DMS114 treated with DMSO at 0.1 percent for 48 hours (cell line): Measurements from ENCODE around the gene EPHA3.

Source experiments
- DNase-seq: peaks from one replicate; lab custom pipeline; 2025; ENCODE audit not compliant: unreplicated experiment; lab: John Stamatoyannopoulos, UW

EPHA3 gene

DNA sequence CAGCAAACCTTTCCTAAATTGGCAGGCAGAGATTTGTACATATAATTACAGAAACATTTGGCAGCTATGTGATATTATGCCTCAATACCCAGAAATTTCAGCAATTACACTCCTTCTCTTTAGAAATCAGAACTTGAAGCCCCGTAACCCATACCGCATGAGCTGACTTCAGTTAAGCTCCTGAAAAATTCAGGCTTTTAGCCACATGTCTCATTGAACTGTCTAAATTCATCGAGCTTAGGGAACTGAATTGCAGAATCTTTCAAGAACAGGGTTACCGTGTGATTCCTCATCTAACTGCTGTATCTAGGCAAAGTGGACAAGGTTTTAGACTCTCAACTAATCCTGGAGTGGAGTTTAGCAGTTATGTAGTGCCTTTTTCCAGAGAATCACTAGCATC lies 333.0 kb downstream of the EPHA3 start:
- no peak for DNase-seq

DNA sequence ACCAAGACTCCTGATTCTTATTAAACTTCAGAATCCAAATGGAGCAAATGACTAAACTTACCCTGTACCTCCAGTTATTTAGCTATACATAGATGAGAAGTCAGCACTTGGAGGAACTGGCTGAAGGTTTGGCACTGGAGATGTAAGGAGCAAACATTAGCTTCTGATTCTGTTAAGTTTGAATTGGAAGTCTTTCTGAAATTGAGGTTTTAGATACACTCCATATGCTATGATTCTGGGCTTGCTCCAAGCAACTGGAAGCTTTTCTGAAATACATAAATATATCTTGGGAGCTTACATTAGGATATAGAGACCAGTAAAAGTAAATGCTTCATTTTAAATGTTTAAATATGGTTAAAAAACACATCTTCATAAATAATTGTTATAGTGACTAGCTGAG lies 333.7 kb downstream of the EPHA3 start:
- no peak for DNase-seq

DNA sequence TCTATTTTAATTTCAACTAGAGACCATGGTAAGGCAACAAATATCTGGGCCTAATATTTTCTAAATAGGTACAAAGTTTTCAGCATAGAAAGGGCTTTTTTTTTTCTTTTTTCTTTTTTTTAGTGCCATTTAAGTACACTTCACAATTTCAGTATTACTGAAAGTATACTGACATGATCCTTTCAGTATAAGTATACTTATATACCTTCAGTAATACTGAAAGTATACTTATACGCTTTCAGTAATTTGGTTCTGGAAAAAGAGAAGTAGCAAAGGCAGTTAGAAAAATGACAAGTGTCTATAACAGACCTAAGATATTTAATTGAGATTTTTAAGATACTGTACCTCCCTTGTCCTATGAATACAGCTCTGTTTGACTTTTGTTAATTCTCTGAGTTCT lies 339.2 kb downstream of the EPHA3 start:
- no peak for DNase-seq

GRCh38 chr3:89447243-89447642 lies 339.8 kb downstream of the EPHA3 start:
- DNase-seq, result no peak

DNA sequence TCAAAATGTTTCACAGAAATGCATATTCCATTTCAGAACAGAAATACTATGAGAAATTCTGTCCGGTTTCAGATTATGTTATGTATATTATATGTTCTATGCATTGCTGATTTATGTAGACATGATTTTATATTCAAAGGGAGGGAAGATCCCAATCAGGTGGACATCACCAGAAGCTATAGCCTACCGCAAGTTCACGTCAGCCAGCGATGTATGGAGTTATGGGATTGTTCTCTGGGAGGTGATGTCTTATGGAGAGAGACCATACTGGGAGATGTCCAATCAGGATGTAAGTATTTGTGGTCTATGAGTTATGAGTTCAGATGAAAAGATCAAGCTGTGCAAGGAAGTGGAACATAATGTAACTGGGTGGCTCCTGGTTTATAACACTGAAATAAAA lies 341.7 kb downstream of the EPHA3 start:
- DNase-seq, result no peak

DNA sequence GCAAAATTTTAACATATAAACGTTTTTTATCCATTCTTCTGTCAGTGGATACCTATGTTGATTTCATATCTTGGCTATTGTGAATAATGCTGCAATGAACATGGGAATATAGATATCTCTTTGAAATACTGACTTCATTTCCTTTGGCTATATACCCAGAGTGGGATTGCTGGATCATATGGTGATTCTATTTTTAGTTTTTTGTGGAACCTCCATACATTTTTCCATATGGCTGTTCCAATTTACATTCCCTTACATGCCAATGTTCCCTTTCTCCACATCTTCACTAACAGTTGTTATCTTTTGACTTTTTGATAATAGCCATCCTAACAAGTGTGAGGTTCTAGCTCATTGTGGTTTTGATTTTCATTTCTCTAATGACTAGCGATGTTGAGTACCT lies 344.6 kb downstream of the EPHA3 start:
- no peak for DNase-seq

DNA sequence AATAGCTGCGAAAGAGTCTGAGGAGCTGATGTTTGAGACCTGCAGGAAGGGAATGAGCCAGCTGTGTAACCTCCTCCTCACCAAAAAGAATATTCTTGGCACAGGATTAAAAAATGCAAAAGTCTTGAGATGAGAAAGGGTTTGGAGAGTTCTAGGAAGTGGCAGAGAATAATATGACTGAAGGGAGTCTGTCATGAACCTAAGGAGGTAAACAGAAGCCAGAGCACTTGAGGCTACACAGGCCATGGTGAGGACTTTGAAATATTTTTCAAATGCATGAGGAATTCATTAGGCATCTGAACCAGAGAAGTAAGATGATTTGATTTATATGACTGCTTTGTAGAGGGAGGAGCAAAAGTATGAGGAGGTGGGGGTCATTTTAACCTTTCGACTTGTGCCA lies 347.8 kb downstream of the EPHA3 start:
- no peak for DNase-seq

GRCh38 chr3:89467898-89468363 lies 360.5 kb downstream of the EPHA3 start:
- DNase-seq, result no peak

- no peak for DNase-seq
These were observed 364.7 kb downstream of the EPHA3 start for GRCh38 chr3:89472101-89472500.

DNA sequence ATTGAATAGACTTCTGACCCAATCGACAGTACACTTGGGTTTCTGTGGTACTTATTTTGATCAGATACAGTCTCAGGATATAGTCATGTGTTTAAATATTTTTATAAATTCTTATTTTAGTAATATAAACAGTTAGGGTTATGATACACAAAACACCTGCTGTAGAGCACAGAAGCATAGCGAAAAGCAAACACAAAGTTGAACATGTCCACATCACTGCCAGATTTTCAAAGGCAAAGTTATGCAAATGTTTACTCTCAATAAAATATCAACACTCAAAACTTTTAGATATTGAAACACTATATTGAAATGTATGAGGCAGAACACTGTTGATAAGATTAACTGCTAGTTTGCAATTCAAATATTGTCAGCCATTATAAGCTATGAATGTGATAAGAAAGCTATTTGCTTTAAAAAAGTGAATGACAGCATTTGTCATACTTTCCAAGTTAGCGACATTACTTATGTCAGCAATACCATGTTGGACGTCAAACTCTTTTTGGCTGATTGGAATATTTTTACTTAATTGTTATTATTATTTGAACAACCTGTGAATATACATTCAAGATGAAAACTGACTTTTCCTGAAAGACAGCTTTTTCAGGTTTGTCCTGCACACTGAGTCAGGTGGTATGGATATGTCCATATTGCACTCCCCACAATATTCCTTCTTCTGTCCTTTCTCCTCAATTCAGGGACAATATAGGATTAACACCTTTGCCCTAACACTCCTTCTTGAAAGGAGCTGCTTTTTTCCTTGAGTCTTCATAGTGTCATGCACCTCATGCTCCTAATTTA lies 367.1 kb downstream of the EPHA3 start:
- DNase-seq, result no peak

GRCh38 chr3:89488800-89489580 lies 381.6 kb downstream of the EPHA3 start:
- DNase-seq, result no peak

DNA sequence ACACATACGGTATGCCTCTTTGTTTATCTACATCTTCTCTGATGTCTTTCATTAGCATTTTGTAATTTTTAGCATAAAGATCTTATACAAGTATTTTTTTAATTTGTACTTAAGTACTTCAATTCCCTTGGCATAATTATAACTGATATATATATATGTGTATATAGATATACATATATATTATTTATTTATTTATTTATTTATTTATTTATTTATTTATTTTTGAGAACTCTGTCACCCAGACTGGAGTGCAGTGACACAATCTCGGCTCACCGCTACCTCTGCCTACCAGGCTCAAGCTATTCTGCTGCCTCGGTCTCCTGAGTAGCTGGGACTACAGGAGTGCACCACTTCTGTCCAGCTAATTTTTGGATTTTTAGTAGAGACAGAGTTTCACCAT lies 382.7 kb downstream of the EPHA3 start:
- no peak for DNase-seq

GRCh38 chr3:89494734-89495133 lies 387.3 kb downstream of the EPHA3 start:
- DNase-seq, result no peak

DNA sequence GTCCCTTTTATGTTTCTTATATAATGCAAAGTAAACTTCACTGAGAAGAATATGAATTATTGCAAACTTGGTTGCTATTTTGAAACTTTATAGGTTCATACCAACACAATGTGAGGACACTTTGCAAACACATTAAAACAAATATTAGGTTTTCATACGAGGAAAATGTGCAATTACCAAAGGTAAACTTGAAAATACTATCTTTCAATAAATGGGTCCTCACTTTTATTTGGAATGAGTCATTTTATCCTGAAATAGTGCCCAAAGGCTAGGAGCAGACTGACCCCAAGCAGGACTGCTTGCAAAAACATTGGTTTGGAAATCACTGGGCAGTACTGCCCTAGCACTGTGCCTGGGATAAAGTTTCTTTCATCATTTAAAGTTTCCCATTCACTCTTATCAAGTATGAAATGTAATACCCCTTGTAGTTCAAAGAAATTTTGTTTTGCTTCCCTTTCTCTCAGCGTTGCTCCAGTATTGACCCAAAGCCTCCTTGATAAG lies 396.5 kb downstream of the EPHA3 start:
- DNase-seq, result no peak

DNA sequence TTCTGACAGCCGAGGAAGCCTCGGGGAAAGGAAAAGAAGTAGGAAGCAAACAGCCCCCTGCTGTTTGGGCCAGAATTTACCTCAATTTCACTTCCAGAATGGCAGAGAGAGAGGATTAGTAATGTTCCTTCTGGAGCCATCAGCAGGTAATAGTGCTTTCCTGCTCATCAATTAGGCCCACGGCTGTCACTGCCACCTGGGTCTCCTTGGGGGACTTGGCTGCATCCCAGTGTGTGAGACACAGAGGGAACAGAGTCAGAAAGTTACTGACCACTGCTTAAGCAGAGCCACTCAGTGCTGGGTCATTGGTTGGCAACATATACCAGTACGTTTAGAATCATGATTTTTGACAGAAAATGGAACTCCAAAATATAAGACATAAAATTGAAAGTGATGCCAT lies 397.0 kb downstream of the EPHA3 start:
- DNase-seq, result no peak

- DNase-seq, result no peak
These were observed 399.2 kb downstream of the EPHA3 start for GRCh38 chr3:89506462-89507103.

- DNase-seq, result no peak
These were observed 413.9 kb downstream of the EPHA3 start for GRCh38 chr3:89521328-89521727.

GRCh38 chr3:89522155-89522554 lies 414.7 kb downstream of the EPHA3 start:
- no peak for DNase-seq

DNA sequence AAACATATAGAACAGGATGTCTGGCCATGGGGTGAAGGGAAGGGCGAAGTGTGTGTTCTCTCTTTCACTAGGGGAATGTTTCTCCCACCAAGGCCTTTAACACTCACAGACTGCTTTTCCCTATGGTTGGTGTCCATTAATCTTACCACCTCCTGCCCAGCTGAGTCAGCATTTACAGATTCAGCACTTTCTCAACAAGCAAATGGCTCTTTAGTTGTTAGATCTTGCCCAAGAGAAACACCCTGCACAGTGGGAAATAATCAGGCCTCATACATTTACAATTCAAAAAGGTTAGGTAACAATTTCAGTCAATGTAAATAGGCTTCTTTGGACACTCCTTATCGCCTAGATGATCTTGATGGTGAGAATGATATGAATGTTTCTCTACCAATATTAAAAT lies 418.2 kb downstream of the EPHA3 start:
- no peak for DNase-seq

- no peak for DNase-seq
These were observed 420.4 kb downstream of the EPHA3 start for GRCh38 chr3:89527736-89528305.
